WERI-Rb-1 (cell line): ENCODE data around the gene DENND1A.
A peak's percentile ranks its signal among the peaks of the same experiment; 100 is the strongest.

Experiments used
- DNase-seq: peaks from one replicate; pipeline ENCODE4 v3.0.0-alpha.2; 2020
- H3K27ac ChIP-seq: fragments of 250-450 bp; sonication (Bioruptor Pico); 2 replicates; pipeline ENCODE4 v1.5.1; 2020; ENCODE audit warnings: mild to moderate bottlenecking, moderate library complexity
- H3K27me3 ChIP-seq: fragments of 250-450 bp; sonication (Bioruptor Pico); 2 replicates; pipeline ENCODE4 v1.5.1; 2021; ENCODE audit warnings: mild to moderate bottlenecking, low read depth, moderate library complexity; ENCODE audit not compliant: insufficient read depth, severe bottlenecking
- H3K36me3 ChIP-seq: fragments of 250-450 bp; sonication (Bioruptor Pico); 2 replicates; pipeline ENCODE4 v1.5.1; 2020; ENCODE audit warnings: mild to moderate bottlenecking, moderate library complexity
- H3K4me3 ChIP-seq: 2 replicates; pipeline ENCODE4 v1.5.1; 2011; ENCODE audit warnings: low read depth, mild to moderate bottlenecking, control low read depth, low read length
- H3K9me3 ChIP-seq: fragments of 250-450 bp; sonication (Bioruptor Pico); 2 replicates; pipeline ENCODE4 v1.5.1; 2021; ENCODE audit warnings: mild to moderate bottlenecking, moderate library complexity; ENCODE audit not compliant: severe bottlenecking
- TF ChIP-seq, protein P1 (sequence below): IDR thresholded peaks from 2 replicates; pipeline ENCODE4 v1.5.1; 2011; ENCODE audit warnings: low read depth, mild to moderate bottlenecking, control low read depth, inconsistent platforms, low read length

DENND1A gene

DNA sequence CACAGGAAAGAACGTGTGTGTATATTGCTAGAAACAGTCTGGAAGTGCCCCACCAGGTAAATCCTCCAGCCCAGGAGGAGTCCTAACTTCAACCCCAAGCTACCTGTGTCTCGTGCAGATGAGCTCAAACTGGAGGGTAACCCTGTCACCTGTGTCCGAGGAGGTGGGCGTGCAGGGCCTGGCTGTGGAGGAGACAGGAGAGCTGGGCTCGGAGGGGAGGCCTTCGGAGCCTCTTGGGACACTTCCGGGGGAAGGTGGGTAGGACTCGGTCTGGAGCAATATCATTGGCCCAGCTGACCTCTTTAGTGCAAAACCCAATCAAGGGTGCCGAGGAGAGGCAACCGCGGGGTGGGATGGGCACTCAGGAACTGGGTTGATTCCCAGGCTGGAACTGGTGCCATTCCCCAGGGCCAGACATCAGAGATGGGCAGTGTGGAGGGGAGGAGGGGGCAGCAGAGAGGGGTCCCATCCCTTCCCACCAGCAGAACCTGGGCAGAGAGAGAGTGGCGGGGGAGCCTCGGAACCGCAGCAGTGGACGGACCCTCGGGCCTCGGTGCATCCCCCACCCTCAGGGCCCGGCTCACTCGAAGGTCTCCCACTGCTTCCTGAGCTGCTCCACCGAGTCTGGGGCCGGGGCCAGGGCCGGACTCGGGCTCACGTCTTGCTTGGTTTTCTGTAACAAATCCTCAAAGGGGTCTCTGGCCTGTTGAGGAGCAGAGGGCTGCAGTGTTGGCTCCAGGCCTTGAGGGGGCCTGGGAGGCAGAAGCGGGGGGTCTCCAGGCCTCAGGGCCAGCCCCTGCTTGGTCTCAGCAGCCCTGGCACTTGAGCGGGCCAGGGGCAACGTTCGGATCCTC, 548.8 kb downstream of the DENND1A start:
- TF ChIP-seq, protein P1, sequence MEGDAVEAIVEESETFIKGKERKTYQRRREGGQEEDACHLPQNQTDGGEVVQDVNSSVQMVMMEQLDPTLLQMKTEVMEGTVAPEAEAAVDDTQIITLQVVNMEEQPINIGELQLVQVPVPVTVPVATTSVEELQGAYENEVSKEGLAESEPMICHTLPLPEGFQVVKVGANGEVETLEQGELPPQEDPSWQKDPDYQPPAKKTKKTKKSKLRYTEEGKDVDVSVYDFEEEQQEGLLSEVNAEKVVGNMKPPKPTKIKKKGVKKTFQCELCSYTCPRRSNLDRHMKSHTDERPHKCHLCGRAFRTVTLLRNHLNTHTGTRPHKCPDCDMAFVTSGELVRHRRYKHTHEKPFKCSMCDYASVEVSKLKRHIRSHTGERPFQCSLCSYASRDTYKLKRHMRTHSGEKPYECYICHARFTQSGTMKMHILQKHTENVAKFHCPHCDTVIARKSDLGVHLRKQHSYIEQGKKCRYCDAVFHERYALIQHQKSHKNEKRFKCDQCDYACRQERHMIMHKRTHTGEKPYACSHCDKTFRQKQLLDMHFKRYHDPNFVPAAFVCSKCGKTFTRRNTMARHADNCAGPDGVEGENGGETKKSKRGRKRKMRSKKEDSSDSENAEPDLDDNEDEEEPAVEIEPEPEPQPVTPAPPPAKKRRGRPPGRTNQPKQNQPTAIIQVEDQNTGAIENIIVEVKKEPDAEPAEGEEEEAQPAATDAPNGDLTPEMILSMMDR, result no peak
- no peaks in the 10 kb centered on the region for H3K9me3 ChIP-seq
- H3K36me3 ChIP-seq, result peaks cover 24% of the 10 kb centered on the region
- H3K27ac ChIP-seq, result no peak overlapping the region
- H3K4me3 ChIP-seq, result no peak overlapping the region
- no peak for DNase-seq
- H3K27me3 ChIP-seq, result no peaks in the 10 kb centered on the region

DNA sequence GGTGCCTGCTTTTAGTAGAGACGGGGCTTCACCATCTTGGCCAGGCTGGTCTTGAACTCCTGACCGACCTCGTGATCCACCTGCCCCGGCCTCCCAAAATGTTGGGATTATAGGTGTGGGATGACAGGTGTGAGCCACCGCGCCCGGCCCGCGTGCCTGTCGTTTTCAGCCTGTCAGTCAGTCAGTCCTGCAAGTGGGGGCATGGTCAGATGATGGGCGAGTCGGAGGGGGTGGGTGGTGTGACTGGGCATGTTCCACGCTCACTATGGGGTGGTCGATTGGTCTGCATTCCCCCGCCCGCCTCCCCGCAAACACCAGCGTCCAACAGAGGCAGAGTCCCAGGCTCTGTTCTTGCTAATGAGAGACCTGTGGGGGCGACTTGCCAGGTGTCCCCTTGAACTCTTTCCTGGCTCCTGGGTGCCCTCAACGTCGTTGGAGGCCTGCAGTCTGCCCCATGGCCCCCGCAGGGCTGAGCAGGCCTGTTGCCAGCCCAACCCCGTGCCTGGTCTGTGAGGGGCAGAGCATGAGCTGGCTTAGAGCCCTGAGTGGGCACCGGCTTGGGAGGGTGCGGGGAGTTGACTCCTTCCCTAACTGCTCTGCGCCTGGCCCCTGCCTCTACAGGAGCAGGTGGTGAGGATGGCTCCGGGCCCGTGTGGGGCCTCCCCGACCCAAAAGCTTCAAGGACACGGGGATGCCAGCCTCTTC, 550.8 kb downstream of the DENND1A start:
- TF ChIP-seq, protein P1, result no peak
- no peaks in the 10 kb centered on the region for H3K27me3 ChIP-seq
- no peak overlapping the region for H3K4me3 ChIP-seq
- DNase-seq, result no peak
- no peak overlapping the region; the same call in 1 of the 2 replicates for H3K27ac ChIP-seq
- H3K36me3 ChIP-seq, result peaks cover 37% of the 10 kb centered on the region
- no peaks in the 10 kb centered on the region for H3K9me3 ChIP-seq

DNA sequence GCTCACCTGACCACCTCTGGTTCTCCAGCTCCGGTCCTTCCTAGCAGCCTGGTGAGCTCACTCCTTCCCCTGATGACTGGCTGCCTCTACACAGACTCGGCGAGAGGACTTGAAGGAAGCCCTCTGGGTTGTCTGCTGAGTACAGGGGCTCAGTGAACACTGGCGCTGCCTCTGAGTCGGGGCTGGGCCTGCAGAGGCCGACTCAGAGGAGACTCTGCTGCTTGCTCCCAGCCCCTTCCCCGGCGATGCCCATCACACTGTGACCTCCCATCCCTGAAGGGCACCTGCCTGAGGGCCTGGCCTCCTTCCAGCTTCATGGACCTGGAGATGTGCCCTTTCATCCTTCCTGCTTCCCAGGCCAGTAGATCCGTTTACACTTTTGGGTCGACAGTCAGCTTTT, 551.9 kb downstream of the DENND1A start:
- H3K36me3 ChIP-seq, result peaks cover 42% of the 10 kb centered on the region
- H3K27ac ChIP-seq, result peak overlapping the region; percentile 14
- no peaks in the 10 kb centered on the region for H3K27me3 ChIP-seq
- H3K9me3 ChIP-seq, result no peaks in the 10 kb centered on the region
- no peak for DNase-seq
- TF ChIP-seq, protein P1, result no peak
- no peak overlapping the region for H3K4me3 ChIP-seq

DNA sequence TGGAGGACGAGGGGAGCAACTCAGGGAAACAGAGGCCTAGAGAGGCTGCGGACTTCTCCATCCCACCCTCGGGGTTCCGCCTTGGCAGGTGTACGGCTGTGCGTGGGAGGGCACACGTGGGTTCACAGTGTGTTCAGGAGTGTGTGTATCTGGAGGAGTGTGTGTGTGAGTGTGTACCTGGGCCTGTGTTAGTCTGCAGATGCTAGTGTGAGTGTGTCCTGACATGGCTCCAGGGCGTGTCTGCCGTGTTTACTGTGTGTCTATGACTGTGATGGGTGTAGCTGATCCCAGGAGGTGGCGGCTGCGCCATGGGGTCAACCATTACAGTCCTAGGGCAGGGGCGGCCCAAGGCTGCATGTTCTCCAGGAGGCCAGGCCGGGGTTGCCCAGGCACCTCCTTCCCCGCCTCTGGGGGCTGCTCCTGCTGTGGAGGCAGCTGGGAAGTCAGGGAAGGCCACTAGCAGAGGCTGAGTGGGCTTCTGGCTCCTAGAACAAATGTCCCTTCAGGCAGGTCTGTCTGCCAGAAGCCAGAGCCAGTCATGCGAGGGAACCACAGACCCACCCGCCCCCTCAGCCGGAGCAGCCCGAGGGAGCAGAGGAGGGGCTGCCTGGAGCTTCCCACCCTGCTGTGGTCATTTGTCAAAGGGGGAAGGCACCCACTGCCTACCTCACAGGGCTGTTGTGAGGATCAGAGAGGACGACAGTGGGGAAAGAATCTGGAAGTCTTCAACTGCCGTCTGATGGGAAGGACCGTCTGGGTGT, 552.5 kb downstream of the DENND1A start:
- DNase-seq, result no peak
- TF ChIP-seq, protein P1, result no peak

DNA sequence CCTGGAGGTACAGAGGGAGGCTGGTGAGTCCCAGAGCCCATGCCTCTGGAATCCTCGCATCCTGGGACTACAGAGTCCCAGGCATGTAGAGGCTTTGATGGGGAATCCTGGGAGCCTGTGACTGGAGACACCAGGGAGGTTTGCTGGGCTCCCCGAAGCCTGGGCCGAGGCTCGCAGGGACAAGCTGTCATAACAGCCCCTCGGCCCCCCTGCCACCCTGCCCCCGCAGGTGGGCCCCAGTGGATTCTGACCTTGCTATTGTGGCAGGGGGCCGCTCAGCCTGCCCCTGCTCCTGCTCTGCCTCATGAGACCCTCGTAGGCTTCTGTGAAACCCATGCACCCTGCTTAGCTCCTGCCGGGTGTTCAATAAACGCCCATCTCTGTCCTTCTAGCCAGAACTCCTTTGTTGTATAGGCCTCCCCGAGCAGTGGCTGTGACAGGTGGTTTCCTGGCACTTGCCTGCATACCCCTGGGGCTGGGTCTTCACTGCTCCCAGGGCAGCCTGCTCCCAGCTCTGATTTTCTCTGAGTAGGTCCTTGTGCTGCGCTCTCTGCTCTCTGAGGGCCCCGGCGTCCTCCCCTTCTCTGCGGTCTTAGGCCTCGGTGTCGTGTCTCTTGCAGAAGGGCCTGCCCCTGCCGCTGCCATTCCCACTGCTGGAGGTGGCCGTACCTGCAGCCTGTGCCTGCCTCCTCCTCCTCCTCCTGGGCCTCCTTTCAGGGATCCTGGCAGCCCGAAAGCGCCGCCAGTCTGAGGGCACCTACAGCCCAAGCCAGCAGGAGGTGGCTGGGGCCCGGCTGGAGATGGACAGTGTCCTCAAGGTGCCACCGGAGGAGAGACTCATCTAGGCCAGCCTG, 553.5 kb downstream of the DENND1A start:
- TF ChIP-seq, protein P1, result no peak
- no peak for DNase-seq
- Histone ChIP-seq H3K27ac (peak overlapping the region; percentile 85), H3K9me3 (no peaks in the 10 kb centered on the region), H3K4me3 (no peak overlapping the region), H3K36me3 (peaks cover 54% of the 10 kb centered on the region), H3K27me3 (no peaks in the 10 kb centered on the region)

More for the DNA sequence above, 552.5 kb downstream of the DENND1A start:
- no peaks in the 10 kb centered on the region for H3K27me3 ChIP-seq
- no peak overlapping the region for H3K4me3 ChIP-seq
- H3K27ac ChIP-seq, result peak overlapping the region; percentile 85
- peaks cover 47% of the 10 kb centered on the region for H3K36me3 ChIP-seq
- H3K9me3 ChIP-seq, result no peaks in the 10 kb centered on the region
